A549 (cell line): Measurements from ENCODE around the gene OR12D2. TPM values are rescaled to one million over a fixed set of nuclear protein-coding genes. Genes with fewer than 3 reads are reported as not detected.

Source experiments
- ATAC-seq, 2 experiments: fragments of 200-7000 bp in 1 of 2; fragments of >200 bp in 1 of 2; cut with Nextera tagmentation in 1 of 2; cut with Tn5 transposase in 1 of 2; 3 replicates each; pipeline versions ENCODE4 v1.8.0 to v1.9.1; 2018 to 2020; ENCODE audit warnings: mild to moderate bottlenecking in 1 of 2, moderate library complexity in 1 of 2
- CTCF ChIA-PET: fragments of 300-600 bp; sonication (Branson Sonifier 250); formaldehyde crosslinking; extraction: SDS; loops from one replicate; lab custom pipeline; 2021; ENCODE audit warnings: antibody characterized with exemption, inconsistent platforms; lab: Yijun Ruan, JAX
- POLR2A ChIA-PET: fragments of 350-600 bp; formaldehyde crosslinking; extraction: SDS; loops from one replicate; lab custom pipeline; 2021; ENCODE audit warnings: antibody characterized with exemption, inconsistent platforms; lab: Yijun Ruan, JAX
- DNase-seq, 2 experiments: peaks; one replicate each; pipeline versions ENCODE4 v3.0.0 to v3.0.0-alpha.2; 2011 to 2016; ENCODE audit warnings: low read depth in 1 of 2, low spot score in 1 of 2
- FAIRE-seq: peaks from 2 replicates; lab custom pipeline; 2011; peaks lifted over from hg19 to GRCh38; lab: Jason Lieb, UNC
- H3K27ac ChIP-seq, 2 experiments: fragments of >200 bp; sonication (Bioruptor Twin); formaldehyde crosslinking; 3 replicates each; pipeline ENCODE4 v1.5.1; 2016 to 2017
- H3K4me1 ChIP-seq: fragments of >200 bp; sonication (Bioruptor Twin); formaldehyde crosslinking; 3 replicates; pipeline ENCODE4 v1.6.1; 2016
- H3K4me2 ChIP-seq: fragments of >200 bp; sonication (Bioruptor Twin); formaldehyde crosslinking; 3 replicates; pipeline ENCODE4 v1.6.1; 2016
- H3K4me3 ChIP-seq: fragments of >200 bp; sonication (Bioruptor Twin); formaldehyde crosslinking; 3 replicates; pipeline ENCODE4 v1.5.1; 2016
- H3K9me3 ChIP-seq: fragments of >200 bp; sonication (Bioruptor Twin); formaldehyde crosslinking; 3 replicates; pipeline ENCODE4 v1.6.1; 2016
- CBX8 ChIP-seq: fragments of 200-600 bp; sonication (generic); IDR thresholded peaks from 2 replicates; pipeline ENCODE4 v1.6.1; 2016
- CEBPB ChIP-seq, 2 experiments: fragments of >200 bp in 1 of 2; sonication (Bioruptor Twin) in 1 of 2; formaldehyde crosslinking in 1 of 2; IDR thresholded peaks; 2 replicates each; pipeline ENCODE4 v1.6.1; 2012 to 2016
- CHD2 ChIP-seq: fragments of 150-350 bp; IDR thresholded peaks from 2 replicates; pipeline ENCODE4 v1.6.1; 2014; ENCODE audit warnings: low read length; ENCODE audit not compliant: partially characterized antibody
- GATA3 ChIP-seq: IDR thresholded peaks from 2 replicates; pipeline ENCODE4 v1.6.1; 2012; ENCODE audit warnings: borderline replicate concordance
- HOXB13 ChIP-seq: fragments of 250-450 bp; sonication (Bioruptor Pico); IDR thresholded peaks from 2 replicates; pipeline ENCODE4 v1.5.0; 2020; ENCODE audit warnings: low read depth, mild to moderate bottlenecking, moderate library complexity
- KDM1A ChIP-seq: fragments of 200-600 bp; sonication (generic); IDR thresholded peaks from 2 replicates; pipeline ENCODE4 v1.6.1; 2016; ENCODE audit warnings: low read depth, mild to moderate bottlenecking
- KDM5A ChIP-seq: fragments of 200-600 bp; sonication (generic); IDR thresholded peaks from 2 replicates; pipeline ENCODE4 v1.6.1; 2016; ENCODE audit warnings: antibody characterized with exemption, mild to moderate bottlenecking
- MAFK ChIP-seq: fragments of 450-650 bp; IDR thresholded peaks from 2 replicates; pipeline ENCODE4 v1.6.1; 2014; ENCODE audit not compliant: partially characterized antibody
- NPAS2 ChIP-seq: fragments of 250-450 bp; sonication (Bioruptor Pico); IDR thresholded peaks from 2 replicates; pipeline ENCODE4 v1.8.0; 2022; ENCODE audit warnings: mild to moderate bottlenecking, moderate library complexity, borderline replicate concordance
- RARB ChIP-seq: fragments of 250-450 bp; sonication (Bioruptor Pico); IDR thresholded peaks from 2 replicates; pipeline ENCODE4 v1.8.0; 2021; ENCODE audit warnings: mild to moderate bottlenecking, moderate library complexity
- RCOR1 ChIP-seq: fragments of 150-350 bp; IDR thresholded peaks from 2 replicates; pipeline ENCODE4 v1.6.1; 2014; ENCODE audit warnings: antibody characterized with exemption, low read length, low read depth
- RFX5 ChIP-seq: fragments of 450-650 bp; IDR thresholded peaks from 2 replicates; pipeline ENCODE4 v1.7.1; 2014; ENCODE audit warnings: antibody characterized with exemption, mild to moderate bottlenecking, moderate library complexity
- RNF2 ChIP-seq: fragments of 200-600 bp; sonication (generic); IDR thresholded peaks from 2 replicates; pipeline ENCODE4 v1.6.1; 2016; ENCODE audit warnings: low read depth, mild to moderate bottlenecking, antibody characterized with exemption, moderate library complexity, borderline replicate concordance
- SMC3 ChIP-seq: fragments of >200 bp; sonication (Bioruptor Twin); formaldehyde crosslinking; IDR thresholded peaks from 3 replicates; pipeline ENCODE4 v1.6.1; 2018; ENCODE audit warnings: inconsistent platforms
- SREBF2 ChIP-seq: fragments of 450-650 bp; IDR thresholded peaks from 2 replicates; pipeline ENCODE4 v1.6.1; 2014; ENCODE audit warnings: mild to moderate bottlenecking, moderate library complexity
- ZC3H11A ChIP-seq: fragments of 450-650 bp; IDR thresholded peaks from 2 replicates; pipeline ENCODE4 v1.6.1; 2014; ENCODE audit warnings: antibody characterized with exemption, mild to moderate bottlenecking
- ZFP36 ChIP-seq: fragments of 450-650 bp; IDR thresholded peaks from 2 replicates; pipeline ENCODE4 v1.6.1; 2014; ENCODE audit warnings: borderline replicate concordance; ENCODE audit not compliant: partially characterized antibody
- whole genome bisulfite sequencing: methylation state at CpG from one replicate; pipeline ENCODE4 v1.1.6; 2017; ENCODE audit errors: missing lambda C conversion rate; 5-methylcytosine and 5-hydroxymethylcytosine counted together
- polyA plus RNA-seq, 4 experiments: library from polyadenylated mRNA; depleted of rRNA in 3 of 4; stranded (reverse); fragments of >200 nt; fragmentation: RNase III in 1 of 4; extraction: RNeasy Plus Mini Kit Qiagen cat#74134 plus additional on column Dnase treatment in 1 of 4; gene quantifications; 2 replicates in 3 of 4; 3 replicates in 1 of 4; pipeline ENCODE4 v1.2.3, GENCODE V29; 2011 to 2017
- TF ChIP-seq, protein P1 (sequence below): fragments of >200 bp; sonication (Bioruptor Twin); formaldehyde crosslinking; IDR thresholded peaks from 3 replicates; pipeline ENCODE4 v1.6.1; 2016
- TF ChIP-seq, protein P2 (sequence below): fragments of >200 bp; sonication (Bioruptor Twin); formaldehyde crosslinking; IDR thresholded peaks from 3 replicates; pipeline ENCODE4 v1.5.1; 2016
- TF ChIP-seq, protein P3 (sequence below): fragments of 150-350 bp; IDR thresholded peaks from 2 replicates; pipeline ENCODE4 v1.6.1; 2014; ENCODE audit warnings: low read depth, mild to moderate bottlenecking, low read length
- TF ChIP-seq, protein P4 (sequence below): fragments of 450-650 bp; IDR thresholded peaks from 2 replicates; pipeline ENCODE4 v1.6.1; 2014; ENCODE audit warnings: antibody characterized with exemption
- TF ChIP-seq, protein P5 (sequence below): IDR thresholded peaks from 2 replicates; pipeline ENCODE4 v1.6.1; 2012

OR12D2 gene
- polyA plus RNA-seq, 2 of the 4 experiments (the other 2 are of a cell fraction), result not detected

DNA sequence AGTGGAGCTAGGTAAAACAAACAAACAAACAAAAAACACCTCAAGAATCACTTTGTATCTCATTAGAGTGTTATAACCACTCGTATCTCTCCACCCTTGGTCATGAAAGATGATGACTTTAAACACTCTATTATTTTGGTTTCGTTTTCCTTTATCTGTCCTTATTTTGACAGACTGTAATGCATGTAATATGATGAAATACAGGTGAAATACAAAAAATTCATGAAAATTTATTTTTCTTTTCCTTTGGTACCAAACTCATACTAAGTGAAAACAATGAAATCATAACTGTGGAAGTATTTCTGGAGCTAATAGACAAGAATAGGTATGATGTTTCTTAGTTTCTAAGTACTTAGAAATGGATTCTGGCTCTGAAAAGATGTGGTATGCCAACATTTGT lies 4.1 kb downstream of the OR12D2 start:
- ChIA-PET POLR2A (no interaction called here), CTCF (no interaction called here)
- WGBS, result 0% methylated on average over 2 of the region's 2 CpGs
- no peak for TF ChIP-seq SREBF2
- no peak for TF ChIP-seq RFX5
- TF ChIP-seq, protein P1, sequence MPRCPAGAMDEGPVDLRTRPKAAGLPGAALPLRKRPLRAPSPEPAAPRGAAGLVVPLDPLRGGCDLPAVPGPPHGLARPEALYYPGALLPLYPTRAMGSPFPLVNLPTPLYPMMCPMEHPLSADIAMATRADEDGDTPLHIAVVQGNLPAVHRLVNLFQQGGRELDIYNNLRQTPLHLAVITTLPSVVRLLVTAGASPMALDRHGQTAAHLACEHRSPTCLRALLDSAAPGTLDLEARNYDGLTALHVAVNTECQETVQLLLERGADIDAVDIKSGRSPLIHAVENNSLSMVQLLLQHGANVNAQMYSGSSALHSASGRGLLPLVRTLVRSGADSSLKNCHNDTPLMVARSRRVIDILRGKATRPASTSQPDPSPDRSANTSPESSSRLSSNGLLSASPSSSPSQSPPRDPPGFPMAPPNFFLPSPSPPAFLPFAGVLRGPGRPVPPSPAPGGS, result no peak
- no peak for TF ChIP-seq SMC3
- no peak for TF ChIP-seq RNF2
- TF ChIP-seq NPAS2 (CRISPR knock-in tag), result no peak
- TF ChIP-seq GATA3, result no peak
- TF ChIP-seq ZFP36, result no peak
- TF ChIP-seq KDM1A, result no peak
- TF ChIP-seq, protein P2, sequence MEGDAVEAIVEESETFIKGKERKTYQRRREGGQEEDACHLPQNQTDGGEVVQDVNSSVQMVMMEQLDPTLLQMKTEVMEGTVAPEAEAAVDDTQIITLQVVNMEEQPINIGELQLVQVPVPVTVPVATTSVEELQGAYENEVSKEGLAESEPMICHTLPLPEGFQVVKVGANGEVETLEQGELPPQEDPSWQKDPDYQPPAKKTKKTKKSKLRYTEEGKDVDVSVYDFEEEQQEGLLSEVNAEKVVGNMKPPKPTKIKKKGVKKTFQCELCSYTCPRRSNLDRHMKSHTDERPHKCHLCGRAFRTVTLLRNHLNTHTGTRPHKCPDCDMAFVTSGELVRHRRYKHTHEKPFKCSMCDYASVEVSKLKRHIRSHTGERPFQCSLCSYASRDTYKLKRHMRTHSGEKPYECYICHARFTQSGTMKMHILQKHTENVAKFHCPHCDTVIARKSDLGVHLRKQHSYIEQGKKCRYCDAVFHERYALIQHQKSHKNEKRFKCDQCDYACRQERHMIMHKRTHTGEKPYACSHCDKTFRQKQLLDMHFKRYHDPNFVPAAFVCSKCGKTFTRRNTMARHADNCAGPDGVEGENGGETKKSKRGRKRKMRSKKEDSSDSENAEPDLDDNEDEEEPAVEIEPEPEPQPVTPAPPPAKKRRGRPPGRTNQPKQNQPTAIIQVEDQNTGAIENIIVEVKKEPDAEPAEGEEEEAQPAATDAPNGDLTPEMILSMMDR, result no peak
- TF ChIP-seq KDM5A, result no peak
- TF ChIP-seq CHD2, result no peak
- no peak for TF ChIP-seq CBX8
- no peak for TF ChIP-seq RARB
- TF ChIP-seq, protein P3, sequence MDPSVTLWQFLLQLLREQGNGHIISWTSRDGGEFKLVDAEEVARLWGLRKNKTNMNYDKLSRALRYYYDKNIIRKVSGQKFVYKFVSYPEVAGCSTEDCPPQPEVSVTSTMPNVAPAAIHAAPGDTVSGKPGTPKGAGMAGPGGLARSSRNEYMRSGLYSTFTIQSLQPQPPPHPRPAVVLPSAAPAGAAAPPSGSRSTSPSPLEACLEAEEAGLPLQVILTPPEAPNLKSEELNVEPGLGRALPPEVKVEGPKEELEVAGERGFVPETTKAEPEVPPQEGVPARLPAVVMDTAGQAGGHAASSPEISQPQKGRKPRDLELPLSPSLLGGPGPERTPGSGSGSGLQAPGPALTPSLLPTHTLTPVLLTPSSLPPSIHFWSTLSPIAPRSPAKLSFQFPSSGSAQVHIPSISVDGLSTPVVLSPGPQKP, result no peak
- no peak for TF ChIP-seq ZC3H11A
- TF ChIP-seq, protein P4, sequence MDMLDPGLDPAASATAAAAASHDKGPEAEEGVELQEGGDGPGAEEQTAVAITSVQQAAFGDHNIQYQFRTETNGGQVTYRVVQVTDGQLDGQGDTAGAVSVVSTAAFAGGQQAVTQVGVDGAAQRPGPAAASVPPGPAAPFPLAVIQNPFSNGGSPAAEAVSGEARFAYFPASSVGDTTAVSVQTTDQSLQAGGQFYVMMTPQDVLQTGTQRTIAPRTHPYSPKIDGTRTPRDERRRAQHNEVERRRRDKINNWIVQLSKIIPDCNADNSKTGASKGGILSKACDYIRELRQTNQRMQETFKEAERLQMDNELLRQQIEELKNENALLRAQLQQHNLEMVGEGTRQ, result no peak
- TF ChIP-seq, protein P5, sequence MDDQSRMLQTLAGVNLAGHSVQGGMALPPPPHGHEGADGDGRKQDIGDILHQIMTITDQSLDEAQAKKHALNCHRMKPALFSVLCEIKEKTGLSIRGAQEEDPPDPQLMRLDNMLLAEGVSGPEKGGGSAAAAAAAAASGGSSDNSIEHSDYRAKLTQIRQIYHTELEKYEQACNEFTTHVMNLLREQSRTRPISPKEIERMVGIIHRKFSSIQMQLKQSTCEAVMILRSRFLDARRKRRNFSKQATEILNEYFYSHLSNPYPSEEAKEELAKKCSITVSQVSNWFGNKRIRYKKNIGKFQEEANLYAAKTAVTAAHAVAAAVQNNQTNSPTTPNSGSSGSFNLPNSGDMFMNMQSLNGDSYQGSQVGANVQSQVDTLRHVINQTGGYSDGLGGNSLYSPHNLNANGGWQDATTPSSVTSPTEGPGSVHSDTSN, result no peak
- TF ChIP-seq RCOR1, result no peak
- no peaks in the 10 kb centered on the region for H3K4me1 ChIP-seq
- FAIRE-seq, result no peak
- no peak for ATAC-seq
- DNase-seq, result no peak
- H3K27ac ChIP-seq, result no peak overlapping the region
- H3K9me3 ChIP-seq, result no peaks in the 10 kb centered on the region
- no peak overlapping the region for H3K4me2 ChIP-seq
- no peak overlapping the region for H3K4me3 ChIP-seq

DNA sequence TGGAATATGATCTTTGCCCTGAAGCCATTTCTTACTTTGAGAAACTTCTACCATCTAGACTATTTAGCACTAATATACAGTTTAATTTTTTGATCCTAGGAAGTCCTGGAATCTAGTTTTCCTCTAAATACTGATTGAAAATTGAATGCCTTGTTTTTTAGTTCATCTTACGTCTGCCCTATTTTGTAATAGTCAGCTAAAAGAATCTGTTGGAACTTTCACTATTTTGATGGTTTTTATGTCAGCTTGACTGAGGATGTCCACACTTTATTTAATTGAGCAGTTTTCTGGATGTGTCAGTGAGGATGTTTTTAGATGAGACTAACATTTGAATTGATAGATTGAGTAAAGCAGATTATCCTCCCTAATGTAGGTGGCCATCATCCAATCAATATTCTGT lies 8.4 kb downstream of the OR12D2 start:
- Histone ChIP-seq H3K4me2 (no peak overlapping the region), H3K4me3 (no peak overlapping the region), H3K9me3 (no peaks in the 10 kb centered on the region), H3K27ac (no peak overlapping the region), H3K4me1 (no peaks in the 10 kb centered on the region)
- POLR2A ChIA-PET, result no interaction called here
- CTCF ChIA-PET, result no interaction called here
- WGBS, result 5% methylated on average over 1 of the region's 1 CpG
- no peak for TF ChIP-seq CEBPB (IDR thresholded peaks at IDR 0.05)
- TF ChIP-seq, protein P1, result no peak
- TF ChIP-seq HOXB13 (CRISPR knock-in tag), result no peak
- peak; percentile 25 for TF ChIP-seq MAFK
- no peak for TF ChIP-seq SREBF2
- ATAC-seq (no peak), DNase-seq (no peak), FAIRE-seq (no peak)
